HFFc6 (cell line): Measurements from ENCODE around the gene RDH14. TPM values are rescaled to one million over a fixed set of nuclear protein-coding genes. Genes with fewer than 3 reads are reported as not detected.
A peak's percentile ranks its signal among the peaks of the same experiment; 100 is the strongest.

Experiments used
- DNase-seq: peaks from one replicate; pipeline ENCODE4 v3.0.0-alpha.2; 2018
- H3K27ac Mint-ChIP-seq: 2 replicates; pipeline ENCODE4 v1.8.0; 2020; ENCODE audit warnings: mild to moderate bottlenecking, mixed read lengths
- H3K27me3 Mint-ChIP-seq: 2 replicates; pipeline ENCODE4 v1.8.0; 2021; ENCODE audit warnings: mild to moderate bottlenecking, moderate library complexity, mixed read lengths; ENCODE audit not compliant: insufficient read depth
- H3K36me3 Mint-ChIP-seq: 2 replicates; pipeline ENCODE4 v1.8.0; 2021; ENCODE audit warnings: low read depth, mixed read lengths
- H3K4me1 Mint-ChIP-seq: 2 replicates; pipeline ENCODE4 v1.8.0; 2020; ENCODE audit warnings: low read depth, mixed read lengths
- H3K4me3 Mint-ChIP-seq: 2 replicates; pipeline ENCODE4 v1.8.0; 2020; ENCODE audit warnings: mild to moderate bottlenecking, moderate library complexity, mixed read lengths
- H3K9me3 Mint-ChIP-seq: 2 replicates; pipeline ENCODE4 v1.8.0; 2020; ENCODE audit warnings: mild to moderate bottlenecking, mixed read lengths
- CTCF ChIP-seq: fragments of 200-600 bp; sonication (generic); IDR thresholded peaks from 2 replicates; pipeline ENCODE4 v1.5.0; 2021; ENCODE audit warnings: antibody characterized with exemption, mild to moderate bottlenecking
- total RNA-seq, 6 experiments: library from RNA; stranded (reverse); fragmentation: NEBNext Ultra II Directional; extraction: Animal tissue kit (Norgen Biotek cat#: 25700); gene quantifications; 2 replicates in 1 of 6; 3 replicates in 5 of 6; pipeline ENCODE4 v1.2.3, GENCODE V29; 2021

RDH14 gene
- total RNA-seq, 6 experiments from 2014 or later = 15.0 to 21.6 (median 17.7) TPM

DNA sequence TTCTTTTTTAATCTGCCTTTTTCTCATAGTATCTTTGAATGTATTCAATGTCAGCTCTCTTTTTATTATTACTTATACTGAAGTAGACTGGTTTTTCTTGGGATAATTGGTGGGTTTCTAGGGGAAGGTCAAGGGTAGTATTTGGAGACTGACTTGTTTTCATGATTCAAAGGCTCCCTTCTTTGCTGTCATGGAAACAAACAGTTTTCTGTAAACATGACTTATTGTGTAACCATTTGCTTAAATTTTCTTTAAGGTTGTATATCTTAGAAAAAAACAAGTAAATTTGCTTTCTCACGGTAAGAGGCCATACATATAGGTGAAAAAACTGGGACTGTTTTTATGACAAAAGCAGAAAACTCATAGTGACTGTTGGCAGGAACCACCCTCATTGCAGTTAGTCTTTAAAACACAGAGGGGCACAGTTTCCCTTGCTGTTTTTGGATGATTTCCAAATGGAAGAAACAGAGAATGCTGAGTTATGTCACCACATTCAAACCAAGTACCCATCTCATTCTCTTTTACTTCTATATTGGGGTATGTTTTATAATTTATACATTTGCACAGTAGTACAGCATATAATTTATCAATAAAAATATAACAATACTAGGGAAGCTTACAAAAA is 5.8 kb upstream of the RDH14 start:
- Mint-ChIP-seq H3K4me1 (peaks cover 4% of the 10 kb centered on the region), H3K9me3 (peaks cover 18% of the 10 kb centered on the region), H3K4me3 (no peak overlapping the region), H3K27ac (no peak overlapping the region), H3K27me3 (no peaks in the 10 kb centered on the region; the same call in 1 of the 2 replicates), H3K36me3 (peaks cover 50% of the 10 kb centered on the region)
- TF ChIP-seq CTCF = no peak
- DNase-seq = no peak

DNA sequence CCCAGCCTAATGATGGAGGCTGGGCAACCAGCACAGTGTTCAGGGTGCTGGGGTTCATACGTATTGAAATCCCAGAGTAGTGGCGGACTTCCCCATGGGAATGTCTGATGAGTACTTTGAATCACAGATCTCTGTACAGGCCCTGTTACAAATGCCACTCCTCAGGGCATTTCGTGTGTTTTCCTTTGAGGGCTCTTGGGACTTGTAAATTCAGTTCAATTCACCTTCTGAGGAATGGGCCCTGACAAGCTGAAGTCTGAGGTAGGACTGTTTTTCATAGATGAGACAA is 288 bp upstream of the RDH14 start:
- Mint-ChIP-seq H3K36me3 (peaks cover 38% of the 10 kb centered on the region), H3K27ac (peak overlapping the region; percentile 90), H3K4me1 (peaks cover 40% of the 10 kb centered on the region), H3K4me3 (peak overlapping the region; percentile 93), H3K27me3 (no peaks in the 10 kb centered on the region; the same call in 1 of the 2 replicates), H3K9me3 (peaks cover 18% of the 10 kb centered on the region)
- TF ChIP-seq CTCF = no peak
- DNase-seq = no peak

DNA sequence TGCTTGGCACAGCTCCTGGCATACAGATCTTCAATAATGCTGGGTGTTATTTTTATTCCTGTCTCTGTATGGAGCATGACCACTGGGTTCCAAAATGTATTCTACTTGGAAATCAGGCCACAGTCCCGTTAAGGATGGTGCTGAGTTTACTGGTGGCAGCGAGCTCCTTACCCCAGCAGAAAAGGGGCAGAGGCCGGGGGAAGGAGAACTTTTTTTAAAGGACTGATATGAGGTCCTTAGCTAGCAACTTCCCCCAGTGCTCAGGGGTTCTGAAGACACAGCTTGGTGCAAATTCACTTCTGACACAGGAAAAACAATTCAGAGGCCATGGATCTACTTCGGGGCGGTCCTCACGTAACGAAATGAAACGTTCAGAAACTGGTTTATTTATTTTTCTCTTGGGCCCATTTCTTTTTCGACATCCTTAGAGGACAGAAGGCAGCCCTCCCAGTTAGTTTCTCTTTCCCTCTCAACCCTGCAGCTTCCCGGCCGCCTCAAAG is 872 bp downstream of the RDH14 start:
- Mint-ChIP-seq H3K27me3 (no peaks in the 10 kb centered on the region; the same call in 1 of the 2 replicates), H3K27ac (peak overlapping the region; percentile 96), H3K36me3 (peaks cover 39% of the 10 kb centered on the region), H3K9me3 (peaks cover 9% of the 10 kb centered on the region; the same call in 1 of the 2 replicates), H3K4me1 (peaks cover 40% of the 10 kb centered on the region), H3K4me3 (peak overlapping the region; percentile 96)
- no peak for TF ChIP-seq CTCF
- DNase-seq = no peak

- TF ChIP-seq CTCF = no peak
- Mint-ChIP-seq H3K36me3 (peaks cover 36% of the 10 kb centered on the region), H3K4me1 (peaks cover 45% of the 10 kb centered on the region), H3K27me3 (no peaks in the 10 kb centered on the region; the same call in 1 of the 2 replicates), H3K9me3 (peaks cover 2% of the 10 kb centered on the region; the same call in 1 of the 2 replicates), H3K27ac (peak overlapping the region; percentile 96; the same call in 1 of the 2 replicates), H3K4me3 (peak overlapping the region; percentile 96; the same call in 1 of the 2 replicates)
- no peak for DNase-seq
Measured at GRCh38 chr2:18558458-18558857, 2.0 kb downstream of the RDH14 start.

GRCh38 chr2:18557121-18557520 is 3.3 kb downstream of the RDH14 start:
- peaks cover 58% of the 10 kb centered on the region for H3K4me1 Mint-ChIP-seq
- no peak for TF ChIP-seq CTCF

More at GRCh38 chr2:18557121-18557520, 3.3 kb downstream of the RDH14 start:
- no peaks in the 10 kb centered on the region for H3K9me3 Mint-ChIP-seq
- no peak overlapping the region for H3K4me3 Mint-ChIP-seq
- H3K36me3 Mint-ChIP-seq = peaks cover 32% of the 10 kb centered on the region
- no peak for DNase-seq
- no peaks in the 10 kb centered on the region for H3K27me3 Mint-ChIP-seq
- no peak overlapping the region for H3K27ac Mint-ChIP-seq
